Measurements from ENCODE around the gene ZNF497. TPM values are rescaled to one million over a fixed set of nuclear protein-coding genes. Genes with fewer than 3 reads are reported as not detected.

The ZNF497 gene
- polyA plus RNA-seq, 1 of the 3 experiments (the other 2 are of a cell fraction), result 1.1 TPM

GRCh38 chr19:58325311-58326022 is 37.1 kb downstream of the ZNF497 start:
- peaks cover 0 to 19% of the 10 kb centered on the region in 2 experiments; a peak in 1 of 4 replicates for H3K4me1 ChIP-seq (ENCODE audit: control insufficient read depth in 1 of 2, insufficient read depth in 2 of 2, low read depth in 1 of 2, low read length in 1 of 2)
- H3K9me2 ChIP-seq, result no peaks in the 10 kb centered on the region
- H3F3A ChIP-seq (replicated peaks; ENCODE audit: insufficient read depth), result no peaks in the 10 kb centered on the region
- WGBS (ENCODE audit: low lambda C conversion rate), result 61% methylated on average over 5 of the region's 6 CpGs
- ChIA-PET CTCF (interaction anchor here (1.2 to 1.5 kb wide), 2 partner anchors 17 to 23 kb away, joined by 3 to 4 read pairs; no protein-coding TSS in a partner anchor), POLR2A (interaction anchor here (1.5 to 1.6 kb wide), 2 partner anchors 22 to 46 kb away, joined by 8 read pairs; partner anchors contain the start of gene ZNF8)
- H3K9ac ChIP-seq, result peak overlapping the region; percentile 91; the same call in 1 of the 2 replicates
- DNase-seq, result no peak
- peak overlapping the region; percentile 70 to 89 for H3K4me3 ChIP-seq (ENCODE audit: low read depth in 2 of 2, low read length in 1 of 2)
- TF ChIP-seq EZH2phosphoT487 (IDR thresholded peaks at IDR 0.05; ENCODE audit: borderline replicate concordance, low read depth) (no peak), POLR2AphosphoS5 (IDR thresholded peaks at IDR 0.05; ENCODE audit: low read depth, low read length) (no peak), RCOR1 (IDR thresholded peaks at IDR 0.05; ENCODE audit: low read length) (no peak)
- H4K20me1 ChIP-seq (ENCODE audit: insufficient read depth), result no peaks in the 10 kb centered on the region
- peak overlapping the region; percentile 92 for H3K4me2 ChIP-seq
- no peak overlapping the region for H2AFZ ChIP-seq (ENCODE audit: low read depth)
- H3K36me3 ChIP-seq (replicated peaks in 1 of 2; ENCODE audit: control insufficient read depth in 1 of 2, insufficient read depth in 2 of 2, low read length in 1 of 2), result peaks cover 4 to 5% of the 10 kb centered on the region in 2 experiments
- no peaks in the 10 kb centered on the region for H3K27me3 ChIP-seq (ENCODE audit: insufficient read depth)
- H3K79me2 ChIP-seq (ENCODE audit: insufficient read depth), result peaks cover 51% of the 10 kb centered on the region
- H3K9me3 ChIP-seq, result no peaks in the 10 kb centered on the region
- H3K27ac ChIP-seq (ENCODE audit: low read depth in 2 of 2, low read length in 1 of 2), result no peak overlapping the region

GRCh38 chr19:58319241-58319640 is 43.3 kb downstream of the ZNF497 start:
- 91% methylated on average over 10 of the region's 10 CpGs for WGBS (ENCODE audit: low lambda C conversion rate)
- H3K36me3 ChIP-seq (replicated peaks in 1 of 2; ENCODE audit: control insufficient read depth in 1 of 2, insufficient read depth in 2 of 2, low read length in 1 of 2), result peaks cover 15 to 17% of the 10 kb centered on the region in 2 experiments
- H3K27ac ChIP-seq (ENCODE audit: low read depth in 2 of 2, low read length in 1 of 2), result no peak overlapping the region
- H3K9me2 ChIP-seq, result no peaks in the 10 kb centered on the region
- no peak overlapping the region for H3K4me3 ChIP-seq (ENCODE audit: low read depth in 2 of 2, low read length in 1 of 2)
- peaks cover 5% of the 10 kb centered on the region; the same call in 1 of the 2 replicates for H4K20me1 ChIP-seq (ENCODE audit: insufficient read depth)
- TF ChIP-seq FOXM1 (IDR thresholded peaks at IDR 0.05; ENCODE audit: low read depth) (no peak), MXI1 (IDR thresholded peaks at IDR 0.05; ENCODE audit: low read depth, low read length) (no peak), RCOR1 (IDR thresholded peaks at IDR 0.05; ENCODE audit: low read length) (no peak), EP300 (IDR thresholded peaks at IDR 0.05; ENCODE audit: borderline replicate concordance in 1 of 2, low read depth in 1 of 2, low read length in 1 of 2) (no peak), PBX3 (IDR thresholded peaks at IDR 0.05) (no peak), FOXJ3 (CRISPR knock-in tag; IDR thresholded peaks at IDR 0.05) (no peak), RFX5 (IDR thresholded peaks at IDR 0.05; ENCODE audit: low read length) (no peak), EZH2phosphoT487 (IDR thresholded peaks at IDR 0.05; ENCODE audit: borderline replicate concordance, low read depth) (no peak), NFIC (IDR thresholded peaks at IDR 0.05; ENCODE audit: borderline replicate concordance) (no peak), POLR2AphosphoS5 (IDR thresholded peaks at IDR 0.05; ENCODE audit: low read depth, low read length) (no peak), YY1 (IDR thresholded peaks at IDR 0.05; ENCODE audit: low read depth) (no peak), TEAD4 (IDR thresholded peaks at IDR 0.05; ENCODE audit: borderline replicate concordance, insufficient read depth) (no peak)
- TF ChIP-seq, protein P1, sequence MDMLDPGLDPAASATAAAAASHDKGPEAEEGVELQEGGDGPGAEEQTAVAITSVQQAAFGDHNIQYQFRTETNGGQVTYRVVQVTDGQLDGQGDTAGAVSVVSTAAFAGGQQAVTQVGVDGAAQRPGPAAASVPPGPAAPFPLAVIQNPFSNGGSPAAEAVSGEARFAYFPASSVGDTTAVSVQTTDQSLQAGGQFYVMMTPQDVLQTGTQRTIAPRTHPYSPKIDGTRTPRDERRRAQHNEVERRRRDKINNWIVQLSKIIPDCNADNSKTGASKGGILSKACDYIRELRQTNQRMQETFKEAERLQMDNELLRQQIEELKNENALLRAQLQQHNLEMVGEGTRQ (IDR thresholded peaks at IDR 0.05; ENCODE audit: borderline replicate concordance, low read depth, low read length), result no peak
- TF ChIP-seq, protein P2, sequence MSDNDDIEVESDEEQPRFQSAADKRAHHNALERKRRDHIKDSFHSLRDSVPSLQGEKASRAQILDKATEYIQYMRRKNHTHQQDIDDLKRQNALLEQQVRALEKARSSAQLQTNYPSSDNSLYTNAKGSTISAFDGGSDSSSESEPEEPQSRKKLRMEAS (IDR thresholded peaks at IDR 0.05; ENCODE audit: low read depth), result no peak
- TF ChIP-seq, protein P3, sequence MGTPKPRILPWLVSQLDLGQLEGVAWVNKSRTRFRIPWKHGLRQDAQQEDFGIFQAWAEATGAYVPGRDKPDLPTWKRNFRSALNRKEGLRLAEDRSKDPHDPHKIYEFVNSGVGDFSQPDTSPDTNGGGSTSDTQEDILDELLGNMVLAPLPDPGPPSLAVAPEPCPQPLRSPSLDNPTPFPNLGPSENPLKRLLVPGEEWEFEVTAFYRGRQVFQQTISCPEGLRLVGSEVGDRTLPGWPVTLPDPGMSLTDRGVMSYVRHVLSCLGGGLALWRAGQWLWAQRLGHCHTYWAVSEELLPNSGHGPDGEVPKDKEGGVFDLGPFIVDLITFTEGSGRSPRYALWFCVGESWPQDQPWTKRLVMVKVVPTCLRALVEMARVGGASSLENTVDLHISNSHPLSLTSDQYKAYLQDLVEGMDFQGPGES (IDR thresholded peaks at IDR 0.05; ENCODE audit: low read depth, low read length), result no peak
- ChIA-PET POLR2A (no interaction called here), CTCF (no interaction called here)
- no peaks in the 10 kb centered on the region for H3K9me3 ChIP-seq
- no peaks in the 10 kb centered on the region for H3K27me3 ChIP-seq (ENCODE audit: insufficient read depth)
- H2AFZ ChIP-seq (ENCODE audit: low read depth), result no peak overlapping the region
- no peak for DNase-seq
- H3K4me1 ChIP-seq (ENCODE audit: control insufficient read depth in 1 of 2, insufficient read depth in 2 of 2, low read depth in 1 of 2, low read length in 1 of 2), result no peaks in the 10 kb centered on the region
- peaks cover 7% of the 10 kb centered on the region for H3K79me2 ChIP-seq (ENCODE audit: insufficient read depth)
- peaks cover under 1% of the 10 kb centered on the region for H3F3A ChIP-seq (replicated peaks; ENCODE audit: insufficient read depth)
- no peak overlapping the region for H3K9ac ChIP-seq
- H3K4me2 ChIP-seq, result no peak overlapping the region

All from SK-N-SH (cell line).